Measurements from ENCODE around the gene USP34.

USP34 gene

GRCh38 chr2:61334466-61334865 lies 136.4 kb downstream of the USP34 start:
- DNase-seq (ENCODE audit: low read depth, low spot score), result no peak
- H3K27ac ChIP-seq, result no peak overlapping the region

- H3K27ac ChIP-seq, result no peak overlapping the region
- peak; percentile 59 for DNase-seq (ENCODE audit: low read depth, low spot score)
Observed at GRCh38 chr2:61328707-61329251, 142.1 kb downstream of the USP34 start.

- DNase-seq (ENCODE audit: low read depth, low spot score), result no peak
Observed at GRCh38 chr2:61327173-61327572, 143.7 kb downstream of the USP34 start.

GRCh38 chr2:61326423-61326822 lies 144.5 kb downstream of the USP34 start:
- H3K27ac ChIP-seq, result no peak overlapping the region
- no peak for DNase-seq (ENCODE audit: low read depth, low spot score)

More at GRCh38 chr2:61327173-61327572, 143.7 kb downstream of the USP34 start:
- no peak overlapping the region for H3K27ac ChIP-seq

- no peak for DNase-seq (ENCODE audit: low read depth, low spot score)
- H3K27ac ChIP-seq, result no peak overlapping the region
Observed at GRCh38 chr2:61320181-61320580, 150.7 kb downstream of the USP34 start.

GRCh38 chr2:61318553-61318952 lies 152.3 kb downstream of the USP34 start:
- no peak overlapping the region for H3K27ac ChIP-seq
- no peak for DNase-seq (ENCODE audit: low read depth, low spot score)

GRCh38 chr2:61295981-61296380 lies 174.9 kb downstream of the USP34 start:
- no peak overlapping the region for H3K27ac ChIP-seq

GRCh38 chr2:61291851-61292575 lies 178.9 kb downstream of the USP34 start:
- no peak overlapping the region for H3K27ac ChIP-seq
- DNase-seq (ENCODE audit: low read depth, low spot score), result no peak

More at GRCh38 chr2:61295981-61296380, 174.9 kb downstream of the USP34 start:
- no peak for DNase-seq (ENCODE audit: low read depth, low spot score)

GRCh38 chr2:61288070-61288841 lies 182.6 kb downstream of the USP34 start:
- peak overlapping the region; percentile 72 for H3K27ac ChIP-seq
- DNase-seq (ENCODE audit: low read depth, low spot score), result no peak

GRCh38 chr2:61287254-61287653 lies 183.6 kb downstream of the USP34 start:
- DNase-seq (ENCODE audit: low read depth, low spot score), result no peak
- H3K27ac ChIP-seq, result peak overlapping the region; percentile 72

- DNase-seq (ENCODE audit: low read depth, low spot score), result no peak
- no peak overlapping the region for H3K27ac ChIP-seq
Observed at GRCh38 chr2:61283443-61284160, 187.3 kb downstream of the USP34 start.

GRCh38 chr2:61282104-61282590 lies 188.7 kb downstream of the USP34 start:
- no peak for DNase-seq (ENCODE audit: low read depth, low spot score)
- H3K27ac ChIP-seq, result no peak overlapping the region

- H3K27ac ChIP-seq, result no peak overlapping the region
- DNase-seq (ENCODE audit: low read depth, low spot score), result no peak
Observed at GRCh38 chr2:61281321-61281720, 189.6 kb downstream of the USP34 start.

GRCh38 chr2:61277756-61278155 lies 193.1 kb downstream of the USP34 start:
- no peak for DNase-seq (ENCODE audit: low read depth, low spot score)
- peak overlapping the region; percentile 33 for H3K27ac ChIP-seq

- peak overlapping the region; percentile 33 for H3K27ac ChIP-seq
- DNase-seq (ENCODE audit: low read depth, low spot score), result peak; percentile 29
Observed at GRCh38 chr2:61275575-61276184, 195.2 kb downstream of the USP34 start.

GRCh38 chr2:61272421-61273070 lies 198.3 kb downstream of the USP34 start:
- no peak for DNase-seq (ENCODE audit: low read depth, low spot score)
- H3K27ac ChIP-seq, result no peak overlapping the region

GRCh38 chr2:61268249-61268648 lies 202.6 kb downstream of the USP34 start:
- H3K27ac ChIP-seq, result peak overlapping the region; percentile 64
- DNase-seq (ENCODE audit: low read depth, low spot score), result peak; percentile 73

- H3K27ac ChIP-seq, result no peak overlapping the region
- no peak for DNase-seq (ENCODE audit: low read depth, low spot score)
Observed at GRCh38 chr2:61266632-61267505, 204.0 kb downstream of the USP34 start.

GRCh38 chr2:61263830-61264229 lies 207.1 kb downstream of the USP34 start:
- no peak overlapping the region for H3K27ac ChIP-seq
- DNase-seq (ENCODE audit: low read depth, low spot score), result no peak

All from epithelial cell of prostate (primary cell).